Stimulated activated naive CD8-positive, alpha-beta T cell treated with anti-CD3 and anti-CD28 coated beads, Interleukin-15, Interleukin-2, amounts not matched to agents 100 ng/mL and 50 ng/mL, for 24 hours (primary cell): ENCODE results near the gene ATF3.

ENCODE experiments used
- H3K27ac Mint-ChIP-seq: one replicate; pipeline ENCODE4 v1.8.0; 2021; ENCODE audit warnings: mild to moderate bottlenecking, mixed read lengths
- H3K27me3 Mint-ChIP-seq: one replicate; pipeline ENCODE4 v1.8.0; 2021; ENCODE audit warnings: mixed read lengths
- H3K36me3 Mint-ChIP-seq: one replicate; pipeline ENCODE4 v1.8.0; 2021; ENCODE audit warnings: low read depth, mixed read lengths
- H3K4me1 Mint-ChIP-seq: one replicate; pipeline ENCODE4 v1.8.0; 2021; ENCODE audit warnings: low read depth, mixed read lengths
- H3K4me3 Mint-ChIP-seq: one replicate; pipeline ENCODE4 v1.8.0; 2021; ENCODE audit warnings: mild to moderate bottlenecking, mixed read lengths
- H3K9me3 Mint-ChIP-seq: one replicate; pipeline ENCODE4 v1.8.0; 2021; ENCODE audit warnings: mixed read lengths

ATF3 gene

DNA sequence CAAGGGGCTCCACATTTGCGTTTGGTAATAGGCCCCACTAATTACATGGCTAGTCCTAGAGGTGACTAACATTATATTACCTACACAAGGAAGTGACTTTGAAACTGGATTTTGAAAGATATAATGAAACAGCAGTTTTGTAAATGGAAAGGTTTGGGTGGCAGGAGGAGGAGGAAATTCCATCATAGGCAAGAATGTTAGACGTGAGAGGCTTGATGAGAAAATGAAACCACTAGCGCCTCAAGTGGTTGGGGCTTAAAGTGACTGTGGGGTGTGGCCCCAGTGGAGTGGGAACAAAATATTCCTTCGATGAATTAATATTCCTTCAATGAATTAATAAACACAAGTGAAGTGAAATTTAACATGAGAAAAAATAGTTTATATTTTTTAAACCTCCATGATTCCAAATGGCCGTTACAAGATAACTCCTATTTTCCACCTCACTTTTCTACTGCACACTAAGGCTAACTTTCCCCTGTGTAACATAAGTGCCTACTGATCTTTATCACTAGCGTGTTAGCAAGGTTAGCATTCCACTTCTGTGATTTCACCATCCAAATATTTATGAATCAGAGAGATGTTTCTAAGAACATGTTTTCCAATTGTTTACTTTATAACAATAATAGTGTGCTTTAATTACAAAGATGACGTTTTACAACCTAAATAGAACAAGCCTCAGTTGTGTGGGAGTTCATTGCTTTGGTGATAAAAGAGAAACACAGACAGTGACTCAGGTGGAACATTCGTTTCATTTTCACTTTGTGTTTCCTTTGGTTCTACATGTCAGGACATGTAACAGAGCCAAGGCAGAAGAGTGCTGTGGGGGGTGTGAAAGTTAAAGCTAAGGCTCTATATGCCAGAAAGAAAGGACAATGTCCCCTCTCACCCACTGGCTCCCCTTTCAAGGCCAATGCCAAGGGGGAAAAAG is 12.5 kb upstream of the ATF3 start:
- H3K27ac Mint-ChIP-seq, result peak overlapping the region; percentile 94
- H3K36me3 Mint-ChIP-seq, result no peaks in the 10 kb centered on the region
- no peaks in the 10 kb centered on the region for H3K9me3 Mint-ChIP-seq
- peaks cover 10% of the 10 kb centered on the region for H3K27me3 Mint-ChIP-seq
- peaks cover 37% of the 10 kb centered on the region for H3K4me1 Mint-ChIP-seq
- peak overlapping the region; percentile 76 for H3K4me3 Mint-ChIP-seq

GRCh38 chr1:212596798-212597197 is 11.8 kb upstream of the ATF3 start:
- Mint-ChIP-seq H3K9me3 (no peaks in the 10 kb centered on the region), H3K36me3 (no peaks in the 10 kb centered on the region), H3K27me3 (peaks cover 8% of the 10 kb centered on the region), H3K4me1 (peaks cover 45% of the 10 kb centered on the region), H3K27ac (peak overlapping the region; percentile 94), H3K4me3 (peak overlapping the region; percentile 76)

DNA sequence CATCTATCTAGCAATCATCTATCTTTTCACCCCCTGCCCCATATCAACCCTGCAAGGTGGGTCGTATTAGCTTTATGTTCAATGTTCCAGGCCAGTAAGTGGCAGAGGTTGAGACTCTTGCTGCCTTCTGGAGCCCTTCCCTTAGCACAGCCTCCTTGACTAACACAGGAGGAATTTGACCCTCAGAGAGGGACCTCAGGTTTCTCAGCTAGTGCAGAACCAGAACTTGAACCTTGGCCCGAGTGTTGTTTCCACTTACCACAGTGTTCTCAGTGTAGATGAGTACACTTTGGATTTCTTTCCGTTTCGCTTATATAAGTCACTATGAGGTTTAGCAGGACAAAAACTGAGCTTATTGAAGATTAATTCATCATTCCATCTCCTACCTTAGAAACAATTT is 11.1 kb upstream of the ATF3 start:
- H3K27ac Mint-ChIP-seq, result peak overlapping the region; percentile 34
- no peaks in the 10 kb centered on the region for H3K9me3 Mint-ChIP-seq
- no peaks in the 10 kb centered on the region for H3K36me3 Mint-ChIP-seq
- H3K27me3 Mint-ChIP-seq, result peaks cover 10% of the 10 kb centered on the region
- no peak overlapping the region for H3K4me3 Mint-ChIP-seq
- peaks cover 52% of the 10 kb centered on the region for H3K4me1 Mint-ChIP-seq

DNA sequence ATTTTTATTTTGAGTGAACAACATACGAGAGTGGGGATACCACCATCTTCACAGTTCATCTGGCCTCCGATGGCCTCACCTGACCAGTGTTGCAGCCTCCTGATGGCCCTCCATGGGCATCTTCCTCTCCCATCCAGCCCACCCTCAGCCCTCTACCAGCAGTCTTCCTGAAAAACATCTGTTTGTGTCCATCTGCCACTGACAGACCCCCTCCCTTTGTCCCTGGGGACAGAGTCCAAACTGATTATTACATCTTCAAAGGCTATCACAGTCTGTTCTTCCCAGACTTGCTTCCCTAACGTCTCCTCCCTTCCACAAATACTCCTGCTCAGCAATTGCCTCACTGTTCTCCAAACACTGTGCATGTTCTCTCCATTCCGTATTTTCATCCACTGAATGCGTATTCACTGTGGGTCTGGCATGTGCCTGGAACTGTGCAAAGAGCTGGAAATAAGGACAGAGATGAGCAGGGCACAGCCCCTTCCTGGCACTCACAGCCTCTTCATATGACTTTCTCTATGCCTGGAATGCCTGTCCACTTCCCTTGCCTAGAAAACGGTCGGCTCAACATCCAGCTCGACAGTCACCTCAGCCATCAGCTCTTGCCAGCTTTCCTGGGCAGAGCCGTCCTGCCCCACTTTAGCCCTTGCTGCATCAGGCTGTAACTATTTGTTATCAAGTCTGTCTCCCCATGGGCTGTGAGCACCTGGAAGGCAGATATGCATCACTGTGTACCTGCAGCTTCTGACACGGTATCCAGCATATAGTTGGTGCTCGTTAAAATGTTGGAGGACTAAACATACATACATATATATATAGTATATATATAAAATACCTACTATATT is 8.3 kb upstream of the ATF3 start:
- Mint-ChIP-seq H3K27ac (no peak overlapping the region), H3K27me3 (peaks cover 36% of the 10 kb centered on the region), H3K4me3 (no peak overlapping the region), H3K9me3 (no peaks in the 10 kb centered on the region), H3K4me1 (peaks cover 50% of the 10 kb centered on the region), H3K36me3 (no peaks in the 10 kb centered on the region)

GRCh38 chr1:212600980-212601379 is 7.6 kb upstream of the ATF3 start:
- H3K27me3 Mint-ChIP-seq, result peaks cover 43% of the 10 kb centered on the region

GRCh38 chr1:212601524-212601923 is 7.0 kb upstream of the ATF3 start:
- peak overlapping the region; percentile 41 for H3K27ac Mint-ChIP-seq
- H3K27me3 Mint-ChIP-seq, result peaks cover 48% of the 10 kb centered on the region
- no peak overlapping the region for H3K4me3 Mint-ChIP-seq
- peaks cover 47% of the 10 kb centered on the region for H3K4me1 Mint-ChIP-seq
- H3K9me3 Mint-ChIP-seq, result no peaks in the 10 kb centered on the region
- H3K36me3 Mint-ChIP-seq, result no peaks in the 10 kb centered on the region

More at GRCh38 chr1:212600980-212601379, 7.6 kb upstream of the ATF3 start:
- Mint-ChIP-seq H3K4me3 (peak overlapping the region; percentile 4), H3K36me3 (no peaks in the 10 kb centered on the region), H3K4me1 (peaks cover 47% of the 10 kb centered on the region), H3K27ac (peak overlapping the region; percentile 82), H3K9me3 (no peaks in the 10 kb centered on the region)

GRCh38 chr1:212605441-212606394 is 2.8 kb upstream of the ATF3 start:
- Mint-ChIP-seq H3K36me3 (peaks cover 10% of the 10 kb centered on the region), H3K4me1 (peaks cover 52% of the 10 kb centered on the region), H3K27ac (no peak overlapping the region), H3K27me3 (peaks cover 61% of the 10 kb centered on the region), H3K9me3 (no peaks in the 10 kb centered on the region), H3K4me3 (peak overlapping the region; percentile 38)

DNA sequence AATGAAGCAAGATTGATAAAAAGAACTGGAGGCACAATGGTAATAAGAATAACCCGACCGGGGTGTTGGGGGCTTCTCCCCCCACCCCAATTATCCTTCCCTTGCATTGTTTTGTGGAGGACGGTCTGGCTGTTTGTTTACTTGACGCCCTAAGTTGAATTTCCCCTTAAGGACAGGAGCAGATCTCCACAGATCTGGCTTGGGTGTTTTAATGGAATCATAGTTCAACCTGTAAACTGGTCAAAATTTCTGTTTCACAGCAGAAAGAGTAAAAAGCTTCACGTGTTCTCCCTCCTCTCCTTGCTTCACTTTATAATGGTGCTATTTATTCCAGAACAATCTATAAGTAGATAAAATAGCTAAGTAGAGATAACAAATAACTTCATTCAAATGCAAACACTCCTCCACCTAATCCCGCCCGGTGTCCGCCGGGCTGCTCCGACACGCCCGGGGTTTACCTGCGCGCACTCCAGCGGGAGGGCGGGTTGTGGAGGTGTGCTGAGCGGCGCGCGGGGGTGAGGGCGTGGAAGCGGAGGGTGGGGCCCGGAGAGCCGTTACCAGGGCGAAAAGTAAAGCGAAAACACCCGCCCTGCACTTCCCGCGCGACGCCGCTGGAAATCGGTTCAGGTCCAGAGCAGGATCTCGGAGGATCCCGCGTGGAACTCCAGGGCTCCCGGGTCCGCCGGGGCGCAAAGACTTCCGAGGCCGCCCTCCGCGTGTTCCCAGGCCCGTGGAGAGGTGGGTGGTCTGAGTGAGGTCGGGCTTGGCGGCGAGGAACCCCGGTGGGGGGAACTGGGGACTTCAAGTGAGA is 2.0 kb upstream of the ATF3 start:
- Mint-ChIP-seq H3K4me1 (peaks cover 52% of the 10 kb centered on the region), H3K27me3 (peaks cover 61% of the 10 kb centered on the region), H3K27ac (peak overlapping the region; percentile 59), H3K36me3 (peaks cover 16% of the 10 kb centered on the region), H3K9me3 (no peaks in the 10 kb centered on the region), H3K4me3 (peak overlapping the region; percentile 89)

GRCh38 chr1:212607206-212607912 is 1.2 kb upstream of the ATF3 start:
- H3K36me3 Mint-ChIP-seq, result peaks cover 16% of the 10 kb centered on the region
- no peaks in the 10 kb centered on the region for H3K9me3 Mint-ChIP-seq
- peak overlapping the region; percentile 81 for H3K27ac Mint-ChIP-seq
- H3K4me3 Mint-ChIP-seq, result peak overlapping the region; percentile 89
- H3K27me3 Mint-ChIP-seq, result peaks cover 59% of the 10 kb centered on the region
- H3K4me1 Mint-ChIP-seq, result peaks cover 51% of the 10 kb centered on the region

DNA sequence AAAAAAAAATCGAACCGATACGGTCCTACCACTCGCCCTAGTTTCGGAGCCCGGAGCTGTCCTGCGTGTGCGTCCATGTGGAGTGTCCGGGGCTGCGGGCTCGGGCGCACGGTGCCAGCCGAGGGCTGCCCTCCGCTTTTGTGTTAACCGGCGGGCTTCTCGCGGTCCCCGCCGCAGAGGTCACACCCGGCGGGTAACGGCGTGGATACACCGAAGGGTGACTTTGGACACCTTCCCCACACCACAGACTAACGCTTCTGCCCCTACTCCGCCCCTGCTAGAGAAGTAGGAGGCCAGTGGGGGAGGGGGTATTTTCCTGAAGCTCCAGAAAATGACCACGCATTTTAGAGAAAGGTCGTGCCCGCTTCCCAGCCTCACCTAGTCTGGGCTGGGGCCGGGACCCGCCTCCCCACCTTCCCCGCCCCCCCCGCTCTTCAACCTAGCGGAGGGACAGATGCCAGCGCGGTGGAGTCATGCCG is 609 bp upstream of the ATF3 start:
- Mint-ChIP-seq H3K4me1 (peaks cover 55% of the 10 kb centered on the region), H3K9me3 (no peaks in the 10 kb centered on the region), H3K27ac (peak overlapping the region; percentile 81), H3K36me3 (peaks cover 16% of the 10 kb centered on the region), H3K27me3 (peaks cover 53% of the 10 kb centered on the region), H3K4me3 (peak overlapping the region; percentile 89)

- H3K36me3 Mint-ChIP-seq, result peaks cover 16% of the 10 kb centered on the region
- H3K9me3 Mint-ChIP-seq, result no peaks in the 10 kb centered on the region
- peaks cover 44% of the 10 kb centered on the region for H3K27me3 Mint-ChIP-seq
- peak overlapping the region; percentile 89 for H3K4me3 Mint-ChIP-seq
- H3K4me1 Mint-ChIP-seq, result peaks cover 67% of the 10 kb centered on the region
- H3K27ac Mint-ChIP-seq, result peak overlapping the region; percentile 89
Measured at GRCh38 chr1:212608959-212609700, 569 bp downstream of the ATF3 start.

DNA sequence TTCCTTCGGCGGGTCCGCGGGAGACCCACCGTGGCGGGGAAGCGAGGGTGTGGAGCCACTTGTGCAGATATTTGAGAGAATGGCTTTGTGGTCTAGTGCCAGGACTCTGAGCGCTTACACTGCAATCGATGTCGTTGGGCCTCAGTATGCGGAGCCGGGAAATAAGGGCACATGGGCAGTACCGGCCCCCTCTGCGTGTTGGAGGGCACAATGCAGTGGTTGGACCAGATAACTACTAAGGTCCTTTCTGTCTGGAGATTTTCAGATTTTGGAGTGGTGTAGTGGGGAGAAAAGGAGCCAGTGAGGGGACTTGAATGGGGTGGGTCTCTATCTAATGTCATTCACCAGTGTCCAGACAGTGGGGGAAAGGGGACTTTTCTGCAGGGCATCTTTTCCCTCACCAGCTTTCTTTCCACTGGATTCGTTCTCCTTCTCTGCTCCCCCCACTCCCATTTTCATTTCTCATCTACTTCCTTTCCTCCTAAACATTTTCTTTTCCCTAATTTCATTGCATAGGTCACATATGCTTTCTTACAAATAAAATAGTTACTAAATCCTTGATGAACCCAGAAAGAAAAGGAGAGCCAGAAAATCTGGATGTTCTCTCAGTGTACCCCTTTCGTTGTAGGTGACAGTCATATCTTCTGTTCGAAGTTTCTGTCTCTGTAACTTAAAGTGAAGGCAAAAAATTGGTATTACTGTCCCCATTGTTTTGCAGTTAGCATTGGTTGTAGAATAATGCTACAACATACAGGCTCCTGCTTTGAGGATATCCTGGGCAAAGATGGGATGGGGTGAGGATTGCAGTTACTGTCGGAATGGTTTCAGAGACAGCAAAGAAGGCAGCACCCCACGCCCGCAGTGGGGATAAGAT is 1.4 kb downstream of the ATF3 start:
- Mint-ChIP-seq H3K36me3 (peaks cover 21% of the 10 kb centered on the region), H3K4me1 (peaks cover 73% of the 10 kb centered on the region), H3K27ac (peak overlapping the region; percentile 63), H3K4me3 (peak overlapping the region; percentile 89), H3K27me3 (peaks cover 36% of the 10 kb centered on the region), H3K9me3 (no peaks in the 10 kb centered on the region)
